Fibroblast of skin of right biceps (primary cell): ENCODE results near the gene LCN10.
"Not testable (repeated sequence)": the region's sequence is repeated elsewhere in the genome, so short reads cannot be mapped to it uniquely, and the experiment has no call there.

Source experiments
- DNase-seq: peaks from one replicate; pipeline ENCODE4 v3.0.0-alpha.2; 2013

The LCN10 gene

GRCh38 chr9:136742591-136743391 is at the start of gene LCN10:
Gene LCN10, minus strand, starts transcription at chr9:136742940. Its CDS starts 37 bp downstream, at chr9:136742903.
- DNase-seq = no peak

GRCh38 chr9:136791516-136792276 is 49.0 kb upstream of the LCN10 start:
- DNase-seq = peak; percentile 27

- DNase-seq = peak; percentile 99
Measured at GRCh38 chr9:136790640-136791515, 48.1 kb upstream of the LCN10 start, which contains the start of gene TMEM141. Gene TMEM141, plus strand, starts transcription at chr9:136791344. Its CDS starts 27 bp downstream, at chr9:136791371.

GRCh38 chr9:136789523-136789937 is 46.8 kb upstream of the LCN10 start:
- DNase-seq = no peak

- DNase-seq = not testable (repeated sequence)
Measured at GRCh38 chr9:136788644-136789522, 46.1 kb upstream of the LCN10 start.

GRCh38 chr9:136787690-136788400 is 45.1 kb upstream of the LCN10 start:
- DNase-seq = peak; percentile 60

GRCh38 chr9:136786983-136787382 is 44.2 kb upstream of the LCN10 start:
- not testable (repeated sequence) for DNase-seq

GRCh38 chr9:136786451-136786850 is 43.7 kb upstream of the LCN10 start:
- no peak for DNase-seq

- not testable (repeated sequence) for DNase-seq
Measured at GRCh38 chr9:136785565-136786355, 43.0 kb upstream of the LCN10 start.

GRCh38 chr9:136784997-136785361 is 42.2 kb upstream of the LCN10 start:
- no peak for DNase-seq

GRCh38 chr9:136784249-136784996 is 41.7 kb upstream of the LCN10 start:
- DNase-seq = no peak

GRCh38 chr9:136782452-136782851 is 39.7 kb upstream of the LCN10 start:
- DNase-seq = no peak

- no peak for DNase-seq
Measured at GRCh38 chr9:136779808-136780207, 37.1 kb upstream of the LCN10 start.

- no peak for DNase-seq
Measured at GRCh38 chr9:136777359-136777758, 34.6 kb upstream of the LCN10 start.

GRCh38 chr9:136776947-136777346 is 34.2 kb upstream of the LCN10 start:
- no peak for DNase-seq

GRCh38 chr9:136775191-136775590 is 32.5 kb upstream of the LCN10 start:
- no peak for DNase-seq

GRCh38 chr9:136774416-136775045 is 31.8 kb upstream of the LCN10 start:
- no peak for DNase-seq

GRCh38 chr9:136773386-136774044 is 30.8 kb upstream of the LCN10 start:
- no peak for DNase-seq
